Fibroblast of the aortic adventitia (primary cell): ENCODE data around the gene ASNS. TPM values are rescaled to one million over a fixed set of nuclear protein-coding genes. Genes with fewer than 3 reads are reported as not detected.

Source experiments
- DNase-seq: peaks from one replicate; pipeline ENCODE4 v3.0.0-alpha.2; 2010; ENCODE audit warnings: low read depth
- H3K4me3 ChIP-seq: 2 replicates; pipeline ENCODE4 v1.5.1; 2011; ENCODE audit warnings: low read depth, mild to moderate bottlenecking, control low read depth, low read length, moderate library complexity
- CTCF ChIP-seq: IDR thresholded peaks from 2 replicates; pipeline ENCODE4 v1.5.1; 2011; ENCODE audit warnings: mild to moderate bottlenecking, low read length, control low read depth, inconsistent platforms; ENCODE audit not compliant: insufficient read depth
- total RNA-seq: library from RNA; depleted of rRNA; stranded (reverse); fragments of >200 nt; gene quantifications from 2 replicates; pipeline ENCODE4 v1.2.3, GENCODE V29; 2012; ENCODE audit warnings: low replicate concordance

Gene ASNS
- total RNA-seq, 1 donor, result 154 TPM

GRCh38 chr7:97847791-97848190, 24.4 kb downstream of the ASNS start:
- no peak for TF ChIP-seq CTCF
- H3K4me3 ChIP-seq, result no peak overlapping the region
- DNase-seq, result no peak

- DNase-seq, result no peak
- no peak for TF ChIP-seq CTCF
- no peak overlapping the region for H3K4me3 ChIP-seq
Measured at GRCh38 chr7:97846945-97847344, 25.3 kb downstream of the ASNS start.

GRCh38 chr7:97845622-97846203, 26.5 kb downstream of the ASNS start:
- no peak overlapping the region for H3K4me3 ChIP-seq
- peak; percentile 48 for TF ChIP-seq CTCF
- peak; percentile 48 for DNase-seq

- DNase-seq, result no peak
- TF ChIP-seq CTCF, result no peak
- no peak overlapping the region for H3K4me3 ChIP-seq
Measured at GRCh38 chr7:97844036-97844435, 28.2 kb downstream of the ASNS start.

- no peak overlapping the region for H3K4me3 ChIP-seq
- no peak for DNase-seq
- no peak for TF ChIP-seq CTCF
Measured at GRCh38 chr7:97842772-97843345, 29.3 kb downstream of the ASNS start.

- no peak for TF ChIP-seq CTCF
- no peak overlapping the region for H3K4me3 ChIP-seq
- no peak for DNase-seq
Measured at GRCh38 chr7:97842006-97842405, 30.2 kb downstream of the ASNS start.
